Measurements from ENCODE around the gene PUSL1.
"Not testable (repeated sequence)": the region's sequence is repeated elsewhere in the genome, so short reads cannot be mapped to it uniquely, and the experiment has no call there.

PUSL1 gene

GRCh38 chr1:1310476-1311053 lies 2.2 kb downstream of the PUSL1 start:
- DNase-seq (no peak), ATAC-seq (no peak)

GRCh38 chr1:1311107-1312104 lies 3.0 kb downstream of the PUSL1 start:
- no peak for ATAC-seq
- no peak for DNase-seq

GRCh38 chr1:1312450-1313314 lies 4.3 kb downstream of the PUSL1 start:
- DNase-seq = no peak
- no peak for ATAC-seq

GRCh38 chr1:1313500-1314236 lies 5.3 kb downstream of the PUSL1 start:
- DNase-seq (no peak), ATAC-seq (no peak)

GRCh38 chr1:1314237-1314586 lies 5.8 kb downstream of the PUSL1 start:
- DNase-seq (no peak), ATAC-seq (no peak)

GRCh38 chr1:1314678-1315335 lies 6.4 kb downstream of the PUSL1 start:
- no peak for ATAC-seq
- DNase-seq = no peak

- DNase-seq = no peak
- ATAC-seq = no peak
Observed at GRCh38 chr1:1315435-1315954, 7.1 kb downstream of the PUSL1 start.

- not testable (repeated sequence) for DNase-seq, ATAC-seq
Observed at GRCh38 chr1:1316199-1316598, 7.8 kb downstream of the PUSL1 start.

- ATAC-seq = no peak
- no peak for DNase-seq
Observed at GRCh38 chr1:1317420-1317819, 9.0 kb downstream of the PUSL1 start.

GRCh38 chr1:1318131-1318652 lies 9.8 kb downstream of the PUSL1 start:
- no peak for ATAC-seq
- DNase-seq = no peak

- no peak for DNase-seq
- no peak for ATAC-seq
Observed at GRCh38 chr1:1318777-1319645, 10.6 kb downstream of the PUSL1 start.

GRCh38 chr1:1319646-1319941 lies 11.2 kb downstream of the PUSL1 start:
- ATAC-seq (no peak), DNase-seq (no peak)

GRCh38 chr1:1320666-1321448 lies 12.5 kb downstream of the PUSL1 start:
- no peak for ATAC-seq

GRCh38 chr1:1321477-1321876 lies 13.1 kb downstream of the PUSL1 start:
- DNase-seq = no peak
- ATAC-seq = no peak

More at GRCh38 chr1:1320666-1321448, 12.5 kb downstream of the PUSL1 start:
- DNase-seq = no peak

GRCh38 chr1:1322418-1322817 lies 14.0 kb downstream of the PUSL1 start:
- DNase-seq (no peak), ATAC-seq (no peak)

- ATAC-seq = no peak
- DNase-seq = no peak
Observed at GRCh38 chr1:1322952-1323351, 14.6 kb downstream of the PUSL1 start.

- ATAC-seq = no peak
Observed at GRCh38 chr1:1324084-1324523, 15.7 kb downstream of the PUSL1 start.

GRCh38 chr1:1324524-1325287 lies 16.3 kb downstream of the PUSL1 start, which contains the start of the genes CPTP and INTS11:
Gene CPTP (plus strand): TSS chr1:1324802. CDS start chr1:1326911, 2,109 bp downstream.
Gene INTS11 (minus strand): TSS chr1:1324660. CDS start chr1:1324608, 52 bp downstream.
- ATAC-seq (peak; percentile 83), DNase-seq (peak; percentile 97)

More at GRCh38 chr1:1324084-1324523, 15.7 kb downstream of the PUSL1 start:
- DNase-seq = no peak
